Lower leg skin (tissue), 3 donors: Measurements from ENCODE around the gene CHD5.

ENCODE experiments used
- POLR2A ChIP-seq, 2 donors: fragments of 450-650 bp; IDR thresholded peaks; one replicate each; pipeline ENCODE4 v1.6.1; 2016 to 2017; ENCODE audit warnings: antibody characterized with exemption in 2 of 2, mild to moderate bottlenecking in 1 of 2, moderate library complexity in 1 of 2
- TF ChIP-seq, protein P1 (sequence below), 3 donors: fragments of 450-650 bp; IDR thresholded peaks; one replicate each; pipeline ENCODE4 v1.5.1; 2016; ENCODE audit warnings: antibody characterized with exemption in 3 of 3, mild to moderate bottlenecking in 3 of 3, moderate library complexity in 2 of 3

DNA sequence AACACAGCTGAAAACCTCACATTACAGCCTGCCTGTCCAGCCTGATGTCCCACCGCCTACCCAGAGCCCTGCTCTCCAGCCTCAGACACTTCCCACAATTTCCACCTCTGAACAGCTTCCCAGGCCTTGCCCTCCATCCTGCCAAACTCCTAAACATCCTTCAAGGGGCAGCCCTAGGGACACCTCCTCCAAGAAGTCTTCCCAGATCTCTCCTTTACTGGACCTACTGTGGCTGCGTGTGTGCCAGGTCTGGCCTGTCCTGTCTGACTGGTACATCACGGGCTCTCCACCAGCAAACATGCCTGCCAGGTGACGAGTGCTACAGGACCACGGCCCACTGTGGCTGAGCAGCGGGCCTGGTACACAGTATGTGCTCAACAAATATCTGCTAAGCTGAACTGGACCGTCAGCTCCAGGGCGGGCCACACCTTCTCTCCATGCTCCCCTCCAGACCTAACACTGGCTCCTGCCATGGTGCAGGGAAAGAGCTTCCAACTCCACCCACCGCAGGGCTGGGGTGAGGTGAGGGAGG, 28.8 kb downstream of the CHD5 start:
- TF ChIP-seq, protein P1, sequence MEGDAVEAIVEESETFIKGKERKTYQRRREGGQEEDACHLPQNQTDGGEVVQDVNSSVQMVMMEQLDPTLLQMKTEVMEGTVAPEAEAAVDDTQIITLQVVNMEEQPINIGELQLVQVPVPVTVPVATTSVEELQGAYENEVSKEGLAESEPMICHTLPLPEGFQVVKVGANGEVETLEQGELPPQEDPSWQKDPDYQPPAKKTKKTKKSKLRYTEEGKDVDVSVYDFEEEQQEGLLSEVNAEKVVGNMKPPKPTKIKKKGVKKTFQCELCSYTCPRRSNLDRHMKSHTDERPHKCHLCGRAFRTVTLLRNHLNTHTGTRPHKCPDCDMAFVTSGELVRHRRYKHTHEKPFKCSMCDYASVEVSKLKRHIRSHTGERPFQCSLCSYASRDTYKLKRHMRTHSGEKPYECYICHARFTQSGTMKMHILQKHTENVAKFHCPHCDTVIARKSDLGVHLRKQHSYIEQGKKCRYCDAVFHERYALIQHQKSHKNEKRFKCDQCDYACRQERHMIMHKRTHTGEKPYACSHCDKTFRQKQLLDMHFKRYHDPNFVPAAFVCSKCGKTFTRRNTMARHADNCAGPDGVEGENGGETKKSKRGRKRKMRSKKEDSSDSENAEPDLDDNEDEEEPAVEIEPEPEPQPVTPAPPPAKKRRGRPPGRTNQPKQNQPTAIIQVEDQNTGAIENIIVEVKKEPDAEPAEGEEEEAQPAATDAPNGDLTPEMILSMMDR (IDR thresholded peaks at IDR 0.05): no peak
- TF ChIP-seq POLR2A (IDR thresholded peaks at IDR 0.05): no peak
